HepG2 (cell line): ENCODE data around the gene GNMT. TPM values are rescaled to one million over a fixed set of nuclear protein-coding genes. Genes with fewer than 3 reads are reported as not detected.

Source experiments
- ATAC-seq: fragments of 200-7000 bp; cut with Tn5 transposase; 3 replicates; pipeline ENCODE4 v1.9.1; 2020; ENCODE audit warnings: mild to moderate bottlenecking, moderate library complexity
- BruUV-seq: library from RNA; stranded (reverse); fragments of 400-500 nt; replicated peaks from 2 replicates; lab custom pipeline; 2021; lab: Mats Ljungman, UMichigan
- CTCF ChIA-PET: fragments of 300-600 bp; formaldehyde crosslinking; extraction: SDS; loops from one replicate; lab custom pipeline; 2021; ENCODE audit warnings: low total read pairs, inconsistent platforms, low intra/inter-chr PET ratio; lab: Yijun Ruan, JAX
- POLR2A ChIA-PET: fragments of 350-600 bp; sonication (Branson Sonifier 250); formaldehyde crosslinking; loops from one replicate; lab custom pipeline; 2020; ENCODE audit warnings: antibody characterized with exemption, inconsistent platforms; lab: Yijun Ruan, JAX
- DNase-seq: peaks from one replicate; pipeline ENCODE4 v3.0.0-alpha.2; 2015; ENCODE audit warnings: low spot score
- FAIRE-seq: peaks from 3 replicates; lab custom pipeline; 2011; peaks lifted over from hg19 to GRCh38; lab: Jason Lieb, UNC
- H2AFZ ChIP-seq: one replicate; pipeline ENCODE4 v1.6.1; 2011; ENCODE audit warnings: low read length, inconsistent platforms
- H3K27ac ChIP-seq: fragments of 300-600 bp; 3 replicates; pipeline ENCODE4 v1.8.0; 2011; ENCODE audit warnings: mixed run types, mild to moderate bottlenecking, mixed read lengths, low read length, inconsistent platforms; ENCODE audit not compliant: insufficient read depth; ENCODE audit errors: extremely low read length
- H3K27me3 ChIP-seq, 2 experiments: fragments of 200-600 bp in 1 of 2; 2 replicates in 1 of 2; 3 replicates in 1 of 2; pipeline versions ENCODE4 v1.6.0 to v1.8.0; 2011; ENCODE audit warnings: low read length in 2 of 2, mild to moderate bottlenecking in 2 of 2, moderate library complexity in 2 of 2, inconsistent platforms in 1 of 2; ENCODE audit not compliant: insufficient read depth in 2 of 2, control insufficient read depth in 1 of 2
- H3K36me3 ChIP-seq, 2 experiments: fragments of 200-600 bp in 1 of 2; replicated peaks in 1 of 2; 2 replicates in 1 of 2; 3 replicates in 1 of 2; pipeline versions ENCODE4 v1.5.1 to v1.8.0; 2011; ENCODE audit warnings: low read length in 2 of 2, inconsistent platforms in 1 of 2; ENCODE audit not compliant: insufficient read depth in 2 of 2, control insufficient read depth in 1 of 2
- H3K4me1 ChIP-seq: 2 replicates; pipeline ENCODE4 v1.5.1; 2012; ENCODE audit warnings: low read length, inconsistent platforms; ENCODE audit not compliant: insufficient read depth
- H3K4me2 ChIP-seq: 2 replicates; pipeline ENCODE4 v1.6.0; 2011; ENCODE audit warnings: low read depth, low read length, inconsistent platforms
- H3K4me3 ChIP-seq, 3 experiments: fragments of 200-600 bp in 1 of 3; sonication (generic), shearing (Covaris generic) in 1 of 3; replicated peaks in 1 of 3; 2 replicates each; pipeline ENCODE4 v1.5.1; 2011 to 2016; ENCODE audit warnings: low read length in 3 of 3, inconsistent platforms in 2 of 3, low read depth in 2 of 3, mild to moderate bottlenecking in 2 of 3, control low read depth in 1 of 3, mixed read lengths in 1 of 3; ENCODE audit not compliant: insufficient read depth in 1 of 3
- H3K79me2 ChIP-seq: one replicate; pipeline ENCODE4 v1.6.1; 2011; ENCODE audit warnings: low read length, inconsistent platforms; ENCODE audit not compliant: insufficient read depth
- H3K9ac ChIP-seq: 2 replicates; pipeline ENCODE4 v1.6.0; 2011; ENCODE audit warnings: mild to moderate bottlenecking, low read depth, low read length, inconsistent platforms; ENCODE audit not compliant: insufficient read depth
- H3K9me3 ChIP-seq: 2 replicates; pipeline ENCODE4 v1.5.1; 2012; ENCODE audit warnings: mild to moderate bottlenecking, low read length
- H4K20me1 ChIP-seq: 2 replicates; pipeline ENCODE4 v1.6.0; 2011; ENCODE audit warnings: inconsistent platforms, mild to moderate bottlenecking, low read length, moderate library complexity; ENCODE audit not compliant: insufficient read depth
- ATAD3A ChIP-seq: sonication (generic); formaldehyde crosslinking; IDR thresholded peaks from 2 replicates; pipeline ENCODE4 v1.4.0; 2020; ENCODE audit warnings: missing genetic modification reagents
- DR1 ChIP-seq: sonication (generic); formaldehyde crosslinking; IDR thresholded peaks from 2 replicates; pipeline ENCODE4 v1.8.0; 2021; ENCODE audit warnings: mild to moderate bottlenecking, missing genetic modification reagents, inconsistent platforms
- IRF9 ChIP-seq: sonication (generic); formaldehyde crosslinking; IDR thresholded peaks from 2 replicates; pipeline ENCODE4 v1.8.0; 2022; ENCODE audit warnings: missing genetic modification reagents, mild to moderate bottlenecking, borderline replicate concordance
- MAFF ChIP-seq: IDR thresholded peaks from 2 replicates; pipeline ENCODE4 v1.6.1; 2011; ENCODE audit warnings: low read depth, low read length, improper control_type of control experiment
- MED13 ChIP-seq: sonication (generic); formaldehyde crosslinking; IDR thresholded peaks from 2 replicates; pipeline ENCODE4 v1.5.0; 2020; ENCODE audit warnings: missing genetic modification reagents
- MXI1 ChIP-seq: IDR thresholded peaks from 3 replicates; pipeline ENCODE4 v1.6.1; 2012; ENCODE audit warnings: low read depth, low read length, inconsistent platforms, borderline replicate concordance
- NFE2L1 ChIP-seq: sonication (generic); formaldehyde crosslinking; IDR thresholded peaks from 2 replicates; pipeline ENCODE4 v1.4.0; 2020; ENCODE audit warnings: missing genetic modification reagents, mild to moderate bottlenecking, borderline replicate concordance
- PAWR ChIP-seq: sonication (generic); formaldehyde crosslinking; IDR thresholded peaks from 2 replicates; pipeline ENCODE4 v1.4.0; 2020; ENCODE audit warnings: missing genetic modification reagents, mild to moderate bottlenecking, borderline replicate concordance
- SMAD3 ChIP-seq: sonication (generic); formaldehyde crosslinking; IDR thresholded peaks from 2 replicates; pipeline ENCODE4 v1.4.0; 2020; ENCODE audit warnings: missing genetic modification reagents
- ZBTB4 ChIP-seq: sonication (generic); formaldehyde crosslinking; IDR thresholded peaks from 2 replicates; pipeline ENCODE4 v1.4.0; 2020; ENCODE audit warnings: missing genetic modification reagents, mild to moderate bottlenecking, borderline replicate concordance
- ZBTB46 ChIP-seq: sonication (generic); formaldehyde crosslinking; IDR thresholded peaks from 2 replicates; pipeline ENCODE4 v1.4.0; 2020; ENCODE audit warnings: mild to moderate bottlenecking, missing genetic modification reagents, borderline replicate concordance
- ZMAT5 ChIP-seq: sonication (generic); formaldehyde crosslinking; IDR thresholded peaks from 2 replicates; pipeline ENCODE4 v1.5.0; 2020; ENCODE audit warnings: mild to moderate bottlenecking, low read depth, missing genetic modification reagents, borderline replicate concordance
- ZNF235 ChIP-seq: sonication (generic); formaldehyde crosslinking; IDR thresholded peaks from 2 replicates; pipeline ENCODE4 v1.8.1; 2023; ENCODE audit warnings: mild to moderate bottlenecking, missing genetic modification reagents, borderline replicate concordance
- ZNF484 ChIP-seq: sonication (generic); formaldehyde crosslinking; IDR thresholded peaks from 2 replicates; pipeline ENCODE4 v1.5.1; 2020; ENCODE audit warnings: mild to moderate bottlenecking, low read depth, missing genetic modification reagents, borderline replicate concordance
- ZNF501 ChIP-seq: sonication (generic); formaldehyde crosslinking; IDR thresholded peaks from 2 replicates; pipeline ENCODE4 v1.5.1; 2020; ENCODE audit warnings: mild to moderate bottlenecking, moderate library complexity, missing genetic modification reagents
- ZNF605 ChIP-seq: sonication (generic); formaldehyde crosslinking; IDR thresholded peaks from 2 replicates; pipeline ENCODE4 v1.8.0; 2022; ENCODE audit warnings: mild to moderate bottlenecking, missing genetic modification reagents
- WGBS: methylation state at CpG from one replicate; pipeline ENCODE4 v1.1.6; 2017; ENCODE audit warnings: low lambda C conversion rate; 5-methylcytosine and 5-hydroxymethylcytosine counted together
- in situ Hi-C: cut with HindIII; loops from 2 replicates; pipeline ENCODE4 v1.10.0; 2017; ENCODE audit warnings: low pct_unique_long_range_greater_than_20kb; ENCODE audit not compliant: extremely low pct_ligation_motif_present
- intact Hi-C: fragments of 100-400 bp; cut with micrococcal nuclease; formaldehyde crosslinking; loops from one replicate; pipeline ENCODE4 v1.10.0; 2022; ENCODE audit not compliant: unreplicated experiment
- polyA plus RNA-seq, 8 experiments: library from polyadenylated mRNA; depleted of rRNA in 3 of 8; stranded (reverse) in 7 of 8; unstranded in 1 of 8; fragments of >200 nt; fragmentation: Illumina TruSeq in 4 of 8; extraction: Trizol in 4 of 8; gene quantifications; 2 replicates each; pipeline versions ENCODE4 v1.2.1 to v1.2.3, GENCODE V29; 2011 to 2016; ENCODE audit warnings: low read depth in 4 of 8, missing spikeins in 1 of 8, mixed read lengths in 1 of 8; ENCODE audit not compliant: insufficient read depth in 1 of 8
- total RNA-seq, 5 experiments: library from RNA; depleted of rRNA; stranded (reverse); fragments of >200 nt; fragmentation: Illumina TruSeq; extraction: Trizol; gene quantifications; 2 replicates each; pipeline ENCODE4 v1.2.3, GENCODE V29; 2016; ENCODE audit warnings: low read depth in 1 of 5

Gene GNMT
- total and polyA plus RNA-seq, 2 of the 13 experiments (the other 11 are each of a cell fraction or from before 2014, with no cell fraction given) = 2.8 to 7.0 TPM

GRCh38 chr6:42981836-42982235 is 21.3 kb downstream of the GNMT start:
- no peaks in the 10 kb centered on the region; a peak in 1 of 5 replicates for H3K27me3 ChIP-seq
- no peak overlapping the region for H3K27ac ChIP-seq
- ATAC-seq (no peak), DNase-seq (no peak), FAIRE-seq (no peak)
- ChIA-PET POLR2A (no interaction called here), CTCF (no interaction called here)
- intact Hi-C loops = no loop called here
- peaks cover 27% of the 10 kb centered on the region for H3K79me2 ChIP-seq
- H4K20me1 ChIP-seq = no peaks in the 10 kb centered on the region
- no peaks in the 10 kb centered on the region for H3K36me3 ChIP-seq
- H3K4me3 ChIP-seq = no peak overlapping the region
- peak overlapping the region; percentile 43 for H2AFZ ChIP-seq
- 65% methylated on average over 5 of the region's 5 CpGs for WGBS
- BruUV-seq = no TSS peak
- in situ Hi-C loops = no loop called here
- no peak overlapping the region for H3K9ac ChIP-seq
- H3K4me2 ChIP-seq = peak overlapping the region; percentile 32; the same call in 1 of the 2 replicates
- no peaks in the 10 kb centered on the region for H3K9me3 ChIP-seq
- peaks cover 56% of the 10 kb centered on the region for H3K4me1 ChIP-seq
- TF ChIP-seq MXI1 (no peak), MAFF (no peak), SMAD3 (CRISPR knock-in tag) (no peak), ZNF501 (CRISPR knock-in tag) (no peak), NFE2L1 (no peak), DR1 (CRISPR knock-in tag) (no peak), ZNF484 (no peak), MED13 (CRISPR knock-in tag) (no peak), ZNF235 (CRISPR knock-in tag) (no peak), IRF9 (CRISPR knock-in tag) (no peak), ZBTB4 (CRISPR knock-in tag) (no peak), ZNF605 (no peak), ZBTB46 (no peak), PAWR (CRISPR knock-in tag) (no peak), ATAD3A (CRISPR knock-in tag) (no peak), ZMAT5 (no peak)
